PC-3 (cell line): Measurements from ENCODE around the gene IL24.

ENCODE experiments used
- EZH2 ChIP-seq: fragments of 300-600 bp; sonication (generic); IDR thresholded peaks from one replicate; pipeline ENCODE4 v1.6.1; 2017; ENCODE audit warnings: antibody characterized with exemption, mild to moderate bottlenecking, low read length; ENCODE audit not compliant: unreplicated experiment
- TF ChIP-seq, protein P1 (sequence below): fragments of 300-600 bp; sonication (generic); conservative IDR thresholded peaks from 2 replicates; pipeline ENCODE4 v1.5.1; 2017; ENCODE audit warnings: antibody characterized with exemption, low read depth, mild to moderate bottlenecking, low read length

DNA sequence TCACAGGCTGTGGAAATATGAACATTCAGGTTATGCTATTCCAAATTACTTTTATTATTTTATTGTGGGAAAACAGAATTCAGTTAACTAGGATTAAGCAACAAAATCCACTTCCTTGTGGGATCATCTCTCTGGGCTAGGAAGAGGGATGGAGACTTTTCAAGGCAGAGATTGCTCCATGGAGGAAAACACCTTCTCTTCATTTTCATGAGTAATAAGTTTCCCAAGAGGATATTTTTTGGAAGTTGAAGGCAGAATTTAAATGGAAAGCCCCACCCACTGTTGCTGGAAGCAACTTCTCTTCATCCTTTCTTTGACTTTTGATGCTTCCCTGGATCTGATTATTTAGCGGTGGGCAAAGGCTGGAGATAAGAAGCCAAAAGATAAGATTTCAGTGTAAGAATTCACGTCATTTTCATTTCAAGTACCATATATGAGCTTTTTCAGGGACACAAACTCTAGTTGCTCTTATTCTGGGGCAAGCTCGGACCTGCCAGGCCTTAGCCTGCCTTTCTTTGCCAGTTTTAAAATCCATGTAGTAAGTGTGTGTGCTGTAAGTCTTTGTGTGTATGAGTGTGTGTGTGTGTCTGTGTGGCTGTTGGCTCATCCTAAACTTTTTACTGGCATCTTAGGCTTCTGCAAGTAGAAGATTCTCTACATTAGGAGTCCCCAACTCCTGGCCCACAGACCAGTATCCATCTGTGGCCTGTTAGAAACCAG is 11.7 kb upstream of the IL24 start:
- TF ChIP-seq, protein P1, sequence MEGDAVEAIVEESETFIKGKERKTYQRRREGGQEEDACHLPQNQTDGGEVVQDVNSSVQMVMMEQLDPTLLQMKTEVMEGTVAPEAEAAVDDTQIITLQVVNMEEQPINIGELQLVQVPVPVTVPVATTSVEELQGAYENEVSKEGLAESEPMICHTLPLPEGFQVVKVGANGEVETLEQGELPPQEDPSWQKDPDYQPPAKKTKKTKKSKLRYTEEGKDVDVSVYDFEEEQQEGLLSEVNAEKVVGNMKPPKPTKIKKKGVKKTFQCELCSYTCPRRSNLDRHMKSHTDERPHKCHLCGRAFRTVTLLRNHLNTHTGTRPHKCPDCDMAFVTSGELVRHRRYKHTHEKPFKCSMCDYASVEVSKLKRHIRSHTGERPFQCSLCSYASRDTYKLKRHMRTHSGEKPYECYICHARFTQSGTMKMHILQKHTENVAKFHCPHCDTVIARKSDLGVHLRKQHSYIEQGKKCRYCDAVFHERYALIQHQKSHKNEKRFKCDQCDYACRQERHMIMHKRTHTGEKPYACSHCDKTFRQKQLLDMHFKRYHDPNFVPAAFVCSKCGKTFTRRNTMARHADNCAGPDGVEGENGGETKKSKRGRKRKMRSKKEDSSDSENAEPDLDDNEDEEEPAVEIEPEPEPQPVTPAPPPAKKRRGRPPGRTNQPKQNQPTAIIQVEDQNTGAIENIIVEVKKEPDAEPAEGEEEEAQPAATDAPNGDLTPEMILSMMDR: no peak
- no peak for TF ChIP-seq EZH2
